HepG2 (cell line): ENCODE measurements around the gene VPS52. TPM values are rescaled to one million over a fixed set of nuclear protein-coding genes. Genes with fewer than 3 reads are reported as not detected.
A peak's percentile ranks its signal among the peaks of the same experiment; 100 is the strongest.

ENCODE experiments used
- ATAC-seq: fragments of 200-7000 bp; cut with Tn5 transposase; 3 replicates; pipeline ENCODE4 v1.9.1; 2020; ENCODE audit warnings: mild to moderate bottlenecking, moderate library complexity
- BruUV-seq: library from RNA; stranded (reverse); fragments of 400-500 nt; replicated peaks from 2 replicates; lab custom pipeline; 2021; lab: Mats Ljungman, UMichigan
- CTCF ChIA-PET: fragments of 300-600 bp; formaldehyde crosslinking; extraction: SDS; loops from one replicate; lab custom pipeline; 2021; ENCODE audit warnings: low total read pairs, inconsistent platforms, low intra/inter-chr PET ratio; lab: Yijun Ruan, JAX
- POLR2A ChIA-PET: fragments of 350-600 bp; sonication (Branson Sonifier 250); formaldehyde crosslinking; loops from one replicate; lab custom pipeline; 2020; ENCODE audit warnings: antibody characterized with exemption, inconsistent platforms; lab: Yijun Ruan, JAX
- DNase-seq: peaks from one replicate; pipeline ENCODE4 v3.0.0-alpha.2; 2015; ENCODE audit warnings: low spot score
- FAIRE-seq: peaks from 3 replicates; lab custom pipeline; 2011; peaks lifted over from hg19 to GRCh38; lab: Jason Lieb, UNC
- H2AFZ ChIP-seq: one replicate; pipeline ENCODE4 v1.6.1; 2011; ENCODE audit warnings: low read length, inconsistent platforms
- H3K27ac ChIP-seq: fragments of 300-600 bp; 3 replicates; pipeline ENCODE4 v1.8.0; 2011; ENCODE audit warnings: mixed run types, mild to moderate bottlenecking, mixed read lengths, low read length, inconsistent platforms; ENCODE audit not compliant: insufficient read depth; ENCODE audit errors: extremely low read length
- H3K27me3 ChIP-seq, 2 experiments: fragments of 200-600 bp in 1 of 2; 2 replicates in 1 of 2; 3 replicates in 1 of 2; pipeline versions ENCODE4 v1.6.0 to v1.8.0; 2011; ENCODE audit warnings: low read length in 2 of 2, mild to moderate bottlenecking in 2 of 2, moderate library complexity in 2 of 2, inconsistent platforms in 1 of 2; ENCODE audit not compliant: insufficient read depth in 2 of 2, control insufficient read depth in 1 of 2
- H3K36me3 ChIP-seq, 2 experiments: fragments of 200-600 bp in 1 of 2; replicated peaks in 1 of 2; 2 replicates in 1 of 2; 3 replicates in 1 of 2; pipeline versions ENCODE4 v1.5.1 to v1.8.0; 2011; ENCODE audit warnings: low read length in 2 of 2, inconsistent platforms in 1 of 2; ENCODE audit not compliant: insufficient read depth in 2 of 2, control insufficient read depth in 1 of 2
- H3K4me1 ChIP-seq: 2 replicates; pipeline ENCODE4 v1.5.1; 2012; ENCODE audit warnings: low read length, inconsistent platforms; ENCODE audit not compliant: insufficient read depth
- H3K4me2 ChIP-seq: 2 replicates; pipeline ENCODE4 v1.6.0; 2011; ENCODE audit warnings: low read depth, low read length, inconsistent platforms
- H3K4me3 ChIP-seq, 3 experiments: fragments of 200-600 bp in 1 of 3; sonication (generic), shearing (Covaris generic) in 1 of 3; replicated peaks in 1 of 3; 2 replicates each; pipeline ENCODE4 v1.5.1; 2011 to 2016; ENCODE audit warnings: low read length in 3 of 3, inconsistent platforms in 2 of 3, low read depth in 2 of 3, mild to moderate bottlenecking in 2 of 3, control low read depth in 1 of 3, mixed read lengths in 1 of 3; ENCODE audit not compliant: insufficient read depth in 1 of 3
- H3K79me2 ChIP-seq: one replicate; pipeline ENCODE4 v1.6.1; 2011; ENCODE audit warnings: low read length, inconsistent platforms; ENCODE audit not compliant: insufficient read depth
- H3K9ac ChIP-seq: 2 replicates; pipeline ENCODE4 v1.6.0; 2011; ENCODE audit warnings: mild to moderate bottlenecking, low read depth, low read length, inconsistent platforms; ENCODE audit not compliant: insufficient read depth
- H3K9me3 ChIP-seq: 2 replicates; pipeline ENCODE4 v1.5.1; 2012; ENCODE audit warnings: mild to moderate bottlenecking, low read length
- H4K20me1 ChIP-seq: 2 replicates; pipeline ENCODE4 v1.6.0; 2011; ENCODE audit warnings: inconsistent platforms, mild to moderate bottlenecking, low read length, moderate library complexity; ENCODE audit not compliant: insufficient read depth
- AGO2 ChIP-seq: fragments of 200-400 bp; formaldehyde crosslinking; optimal IDR thresholded peaks from 2 replicates; pipeline ENCODE3; 2017; ENCODE audit warnings: mild to moderate bottlenecking, low read depth, low read length, moderate library complexity
- ARID3A ChIP-seq: IDR thresholded peaks from 2 replicates; pipeline ENCODE4 v1.6.1; 2012; ENCODE audit warnings: low read depth, low read length, improper control_type of control experiment
- ASH2L ChIP-seq: fragments of 300-600, 200-600 bp; sonication (generic); IDR thresholded peaks from 2 replicates; pipeline ENCODE4 v1.7.0; 2017; ENCODE audit warnings: low read depth, mild to moderate bottlenecking, moderate library complexity, mixed read lengths, low read length; ENCODE audit not compliant: insufficient read length
- MTA1 ChIP-seq: sonication (generic); formaldehyde crosslinking; IDR thresholded peaks from 2 replicates; pipeline ENCODE4 v1.4.0; 2020; ENCODE audit warnings: missing genetic modification reagents, mild to moderate bottlenecking, borderline replicate concordance
- NR2F1 ChIP-seq, 2 experiments: fragments of 450-650 bp in 1 of 2; formaldehyde crosslinking in 1 of 2; IDR thresholded peaks; 2 replicates each; pipeline versions ENCODE4 v1.5.0 to v1.6.1; 2016 to 2020; ENCODE audit warnings: mild to moderate bottlenecking in 1 of 2, missing compliant biosample characterization in 1 of 2, missing genetic modification reagents in 1 of 2, moderate library complexity in 1 of 2
- RBFOX2 ChIP-seq: fragments of 200-400 bp; formaldehyde crosslinking; IDR thresholded peaks from 2 replicates; pipeline ENCODE4 v1.6.1; 2017; ENCODE audit warnings: low read depth, mild to moderate bottlenecking, low read length
- SIN3B ChIP-seq: fragments of 150-350 bp; IDR thresholded peaks from 2 replicates; pipeline ENCODE4 v1.6.1; 2014; ENCODE audit warnings: low read length
- STAT5B ChIP-seq: sonication (generic); formaldehyde crosslinking; IDR thresholded peaks from 2 replicates; pipeline ENCODE4 v1.4.0; 2020; ENCODE audit warnings: missing genetic modification reagents
- TBP ChIP-seq: sonication (generic); formaldehyde crosslinking; IDR thresholded peaks from 2 replicates; pipeline ENCODE4 v1.5.0; 2020; ENCODE audit warnings: missing genetic modification reagents
- TRAFD1 ChIP-seq: sonication (generic); formaldehyde crosslinking; IDR thresholded peaks from 2 replicates; pipeline ENCODE4 v1.5.1; 2020; ENCODE audit warnings: missing genetic modification reagents, mild to moderate bottlenecking, borderline replicate concordance
- ZFX ChIP-seq: sonication (generic); formaldehyde crosslinking; IDR thresholded peaks from 2 replicates; pipeline ENCODE4 v1.4.0; 2020; ENCODE audit warnings: mild to moderate bottlenecking, low read depth, missing genetic modification reagents, moderate library complexity
- ZMAT3 ChIP-seq: sonication (generic); formaldehyde crosslinking; conservative IDR thresholded peaks from 2 replicates; pipeline ENCODE4 v1.7.0; 2021; ENCODE audit warnings: missing genetic modification reagents
- ZNF337 ChIP-seq: sonication (generic); formaldehyde crosslinking; IDR thresholded peaks from 2 replicates; pipeline ENCODE4 v1.5.1; 2020; ENCODE audit warnings: missing genetic modification reagents, low read depth, mild to moderate bottlenecking, borderline replicate concordance
- ZNF451 ChIP-seq: sonication (generic); formaldehyde crosslinking; IDR thresholded peaks from 2 replicates; pipeline ENCODE4 v1.5.0; 2020; ENCODE audit warnings: mild to moderate bottlenecking, missing genetic modification reagents
- WGBS: methylation state at CpG from one replicate; pipeline ENCODE4 v1.1.6; 2017; ENCODE audit warnings: low lambda C conversion rate; 5-methylcytosine and 5-hydroxymethylcytosine counted together
- in situ Hi-C: cut with HindIII; loops from 2 replicates; pipeline ENCODE4 v1.10.0; 2017; ENCODE audit warnings: low pct_unique_long_range_greater_than_20kb; ENCODE audit not compliant: extremely low pct_ligation_motif_present
- intact Hi-C: fragments of 100-400 bp; cut with micrococcal nuclease; formaldehyde crosslinking; loops from one replicate; pipeline ENCODE4 v1.10.0; 2022; ENCODE audit not compliant: unreplicated experiment
- polyA plus RNA-seq, 8 experiments: library from polyadenylated mRNA; depleted of rRNA in 3 of 8; stranded (reverse) in 7 of 8; unstranded in 1 of 8; fragments of >200 nt; fragmentation: Illumina TruSeq in 4 of 8; extraction: Trizol in 4 of 8; gene quantifications; 2 replicates each; pipeline versions ENCODE4 v1.2.1 to v1.2.3, GENCODE V29; 2011 to 2016; ENCODE audit warnings: low read depth in 4 of 8, missing spikeins in 1 of 8, mixed read lengths in 1 of 8; ENCODE audit not compliant: insufficient read depth in 1 of 8
- total RNA-seq, 5 experiments: library from RNA; depleted of rRNA; stranded (reverse); fragments of >200 nt; fragmentation: Illumina TruSeq; extraction: Trizol; gene quantifications; 2 replicates each; pipeline ENCODE4 v1.2.3, GENCODE V29; 2016; ENCODE audit warnings: low read depth in 1 of 5
- TF ChIP-seq, protein P1 (sequence below): sonication (generic); formaldehyde crosslinking; IDR thresholded peaks from 2 replicates; pipeline ENCODE4 v1.4.0; 2020; ENCODE audit warnings: mild to moderate bottlenecking, low read depth, missing genetic modification reagents

VPS52 gene
- total and polyA plus RNA-seq, 2 of the 13 experiments (the other 11 are each of a cell fraction or from before 2014, with no cell fraction given) = 48.9 to 85.5 TPM

DNA sequence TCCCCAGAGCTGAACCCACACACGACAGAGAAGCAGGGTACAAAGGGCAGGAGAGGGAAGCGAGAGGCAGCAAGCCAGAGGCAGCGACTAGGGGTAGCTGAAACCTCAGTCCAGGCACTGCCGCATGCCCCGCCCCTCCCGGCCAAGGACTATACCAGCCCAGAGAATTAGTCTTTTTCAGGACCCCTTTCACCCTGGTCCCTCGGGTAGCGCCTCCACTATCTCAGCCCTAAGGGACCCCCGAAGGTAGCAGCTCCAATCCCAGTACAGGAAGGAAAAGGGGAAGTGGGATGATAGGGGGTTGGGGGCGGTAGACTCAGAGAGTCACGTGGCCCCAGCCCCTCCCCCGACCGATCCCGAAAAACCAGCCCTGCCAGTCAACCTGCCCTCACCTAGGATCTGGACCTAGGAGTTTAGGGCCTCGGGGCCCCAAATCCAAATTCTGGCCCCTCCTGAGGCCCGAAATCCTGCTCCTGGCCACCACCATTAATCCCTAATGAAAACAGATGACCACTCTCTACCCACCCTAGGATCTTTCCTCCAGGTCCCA lies 25.8 kb upstream of the VPS52 start (continued):
- TF ChIP-seq, protein P1, sequence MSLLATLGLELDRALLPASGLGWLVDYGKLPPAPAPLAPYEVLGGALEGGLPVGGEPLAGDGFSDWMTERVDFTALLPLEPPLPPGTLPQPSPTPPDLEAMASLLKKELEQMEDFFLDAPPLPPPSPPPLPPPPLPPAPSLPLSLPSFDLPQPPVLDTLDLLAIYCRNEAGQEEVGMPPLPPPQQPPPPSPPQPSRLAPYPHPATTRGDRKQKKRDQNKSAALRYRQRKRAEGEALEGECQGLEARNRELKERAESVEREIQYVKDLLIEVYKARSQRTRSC (CRISPR knock-in tag) = no peak
- TF ChIP-seq AGO2 (peak; percentile 15), STAT5B (CRISPR knock-in tag) (no peak)

- in situ Hi-C loops (loop anchor here (5.0 to 25.0 kb wide), 2 partner anchors 95 to 115 kb away; partner anchors contain the start of genes CUTA, HSD17B8, PHF1 and RXRB), intact Hi-C loops (no loop called here)
- Histone ChIP-seq H3K4me2 (peak overlapping the region; percentile 92), H3K4me1 (peaks cover 27% of the 10 kb centered on the region), H3K36me3 (peaks cover 8 to 18% of the 10 kb centered on the region in 2 experiments; a peak in 4 of 5 replicates), H3K9me3 (no peaks in the 10 kb centered on the region), H3K27me3 (no peaks in the 10 kb centered on the region; a peak in 1 of 5 replicates), H3K9ac (peak overlapping the region; percentile 58), H4K20me1 (no peaks in the 10 kb centered on the region), H3K79me2 (peaks cover 11% of the 10 kb centered on the region), H2AFZ (no peak overlapping the region), H3K27ac (peak overlapping the region; percentile 93), H3K4me3 (peak overlapping the region; percentile 75 to 88 (median 79))
- ChIA-PET POLR2A (interaction anchor here (1.3 to 3.3 kb wide), 11 partner anchors 8 to 325 kb away, joined by 3 to 40 read pairs (median 8); partner anchors contain the start of genes B3GALT4, HSD17B8, PFDN6 and RPS18), CTCF (interaction anchor here (1.2 kb wide), 1 partner anchor 94 kb away, joined by 3 read pairs; the partner anchor contains the start of gene KIFC1)
- ATAC-seq (no peak), DNase-seq (no peak), FAIRE-seq (no peak)
- BruUV-seq = no TSS peak
- 65% methylated on average over 9 of the region's 12 CpGs for whole genome bisulfite sequencing
- TF ChIP-seq ZFX (CRISPR knock-in tag) (peak; percentile 2; the same call in 1 of the 2 replicates), ZNF337 (no peak), ZMAT3 (no peak), ARID3A (no peak), ZNF451 (0 out of 2 replicates have a peak, but pooled peaks have one; percentile 26), SIN3B (no peak), TBP (CRISPR knock-in tag) (no peak), ASH2L (peak; percentile 15), NR2F1 (CRISPR knock-in tag; IDR thresholded peaks at IDR 0.05) (peak in 1 of 2 experiments; percentile 54; a peak in 1 of 4 replicates), RBFOX2 (0 out of 2 replicates have a peak, but pooled peaks have one; percentile 21), TRAFD1 (CRISPR knock-in tag) (0 out of 2 replicates have a peak, but pooled peaks have one; percentile 16), MTA1 (CRISPR knock-in tag) (0 out of 2 replicates have a peak, but pooled peaks have one; percentile 11)
Measured at GRCh38 chr6:33296797-33297405, 25.2 kb upstream of the VPS52 start.
